GM21528 (cell line): Measurements from ENCODE around the gene HEY2.
"Not testable (repeated sequence)": the region's sequence is repeated elsewhere in the genome, so short reads cannot be mapped to it uniquely, and the experiment has no call there.

Experiments
- ATAC-seq: cut with Tn5 transposase; IDR thresholded peaks from one replicate; pipeline ENCODE4 v1.9.1; 2021; ENCODE audit warnings: mild to moderate bottlenecking, moderate library complexity; ENCODE audit not compliant: unreplicated experiment, low FRiP score

The HEY2 gene

DNA sequence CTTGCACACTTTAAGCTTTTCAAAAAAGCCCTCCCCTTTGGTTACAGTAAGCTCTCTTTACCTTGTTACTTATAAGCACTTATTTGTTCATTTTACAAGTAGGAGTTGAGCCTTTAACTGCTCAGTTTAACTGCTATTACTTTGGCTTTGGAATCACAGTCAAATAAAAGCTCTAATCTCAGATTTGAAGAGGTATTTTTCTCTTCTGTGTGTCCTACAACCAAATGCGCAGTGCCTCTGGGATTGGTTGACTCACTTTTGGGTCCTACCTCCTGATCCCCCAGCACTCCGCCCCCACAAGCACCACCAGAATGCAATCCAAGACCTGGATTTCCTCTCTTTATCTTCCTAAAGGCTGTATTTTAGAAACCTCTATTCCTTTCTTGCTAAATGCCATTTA lies 43.8 kb downstream of the HEY2 start:
- no peak for ATAC-seq

- ATAC-seq = no peak
Observed at GRCh38 chr6:125793863-125794262, 44.4 kb downstream of the HEY2 start.

- ATAC-seq = no peak
Observed at GRCh38 chr6:125794342-125795137, 45.1 kb downstream of the HEY2 start.

- ATAC-seq = no peak
Observed at GRCh38 chr6:125795301-125795700, 45.9 kb downstream of the HEY2 start.

- ATAC-seq = no peak
Observed at GRCh38 chr6:125797120-125797885, 47.9 kb downstream of the HEY2 start.

DNA sequence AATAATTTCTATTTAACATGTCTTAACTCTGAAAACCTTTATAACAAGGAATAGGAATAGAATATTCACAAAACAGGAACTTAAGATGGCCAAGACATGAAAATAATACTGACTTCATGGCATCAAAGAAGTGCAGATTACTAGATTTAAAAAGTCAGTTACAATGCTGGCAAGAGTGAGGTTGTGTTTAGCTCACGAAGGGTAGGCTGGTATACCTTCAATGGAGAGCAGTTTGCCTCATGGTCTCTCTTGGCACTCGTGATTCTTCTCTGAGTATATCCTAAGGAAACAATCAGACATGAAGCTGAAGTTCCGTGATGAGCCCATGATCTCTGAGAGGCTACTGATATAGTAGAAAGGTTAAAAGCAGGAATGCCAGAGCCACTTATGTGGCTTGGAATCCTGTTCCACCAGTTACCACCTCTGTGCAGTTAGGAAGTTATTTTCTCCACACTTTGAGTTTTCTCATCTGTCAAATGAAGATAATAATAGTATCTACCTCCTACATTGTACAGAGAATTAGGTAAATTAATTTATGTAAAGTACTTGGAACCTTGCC lies 48.5 kb downstream of the HEY2 start:
- no peak for ATAC-seq

DNA sequence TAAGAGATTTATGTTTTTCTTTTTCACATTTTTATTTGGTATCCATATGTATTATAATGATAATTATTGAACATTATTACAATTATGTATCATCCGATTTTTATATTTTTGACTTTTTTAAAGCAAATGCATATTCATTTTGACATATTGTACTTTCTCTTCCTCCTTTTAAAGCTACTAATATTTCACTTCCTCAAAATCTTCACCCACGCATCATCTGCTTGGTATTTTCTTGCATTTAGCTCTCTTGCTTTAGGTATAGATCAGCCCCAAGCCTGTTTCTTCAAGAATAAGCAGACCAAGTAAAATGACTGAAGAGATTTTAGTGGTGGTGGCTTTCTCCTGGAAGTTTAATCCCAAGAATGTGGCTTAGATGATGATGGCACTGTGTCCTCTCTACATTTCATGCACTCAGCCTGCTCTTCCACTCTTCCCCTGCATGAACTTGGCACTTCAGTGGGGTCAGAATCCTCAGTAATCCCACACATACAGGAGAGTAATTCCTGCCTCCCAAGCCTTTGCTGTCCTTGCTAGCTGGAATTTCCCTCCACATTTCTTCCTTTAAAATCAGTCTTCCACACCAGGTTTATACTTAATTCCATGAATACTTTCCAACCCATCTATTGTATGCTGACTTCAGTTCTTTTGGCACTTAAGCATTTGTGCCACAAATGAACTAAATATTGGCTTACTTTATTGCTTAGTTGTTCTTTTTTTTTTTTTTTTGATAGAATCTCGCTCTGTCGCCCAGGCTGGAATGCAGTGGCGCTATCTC lies 49.5 kb downstream of the HEY2 start:
- ATAC-seq = peak; percentile 90

DNA sequence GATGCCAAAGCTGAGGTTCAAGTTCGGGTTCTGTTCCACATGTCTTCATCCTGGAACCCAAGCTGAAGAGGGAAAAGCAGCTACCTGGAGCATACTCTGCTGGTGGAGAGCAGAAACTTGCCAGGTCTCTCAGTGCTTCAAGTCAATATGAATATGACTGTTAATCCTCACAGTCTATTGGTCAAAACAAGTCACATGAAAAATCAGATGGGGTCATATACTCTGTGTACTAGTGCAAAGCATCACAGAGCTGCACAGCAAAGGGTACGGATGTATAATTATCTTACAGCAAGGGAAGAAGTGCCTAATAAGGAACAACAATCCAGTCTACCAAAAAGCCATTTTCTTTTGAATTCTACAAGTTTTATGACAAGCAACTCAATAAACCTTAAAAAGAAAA lies 53.0 kb downstream of the HEY2 start:
- ATAC-seq = no peak

DNA sequence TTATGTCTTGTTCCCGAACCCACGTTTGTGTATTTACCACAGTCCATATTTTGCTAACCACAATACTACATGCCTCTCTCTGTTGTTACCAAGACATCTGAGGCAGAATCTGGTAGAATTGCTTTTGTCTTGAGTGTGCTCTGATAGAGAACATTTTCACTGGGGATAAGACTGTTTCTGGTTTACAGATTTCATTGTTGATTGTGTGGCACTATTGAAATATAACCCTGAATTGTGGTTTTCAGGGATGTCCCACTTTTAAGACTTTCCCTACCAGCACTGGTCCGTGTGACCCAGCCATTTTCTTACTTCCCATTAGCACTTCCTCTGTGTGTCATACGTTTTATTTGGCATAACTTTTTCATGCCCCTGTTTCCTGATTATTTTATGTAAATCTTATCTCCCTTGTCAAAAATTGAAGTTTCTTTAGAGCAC lies 53.5 kb downstream of the HEY2 start:
- no peak for ATAC-seq

DNA sequence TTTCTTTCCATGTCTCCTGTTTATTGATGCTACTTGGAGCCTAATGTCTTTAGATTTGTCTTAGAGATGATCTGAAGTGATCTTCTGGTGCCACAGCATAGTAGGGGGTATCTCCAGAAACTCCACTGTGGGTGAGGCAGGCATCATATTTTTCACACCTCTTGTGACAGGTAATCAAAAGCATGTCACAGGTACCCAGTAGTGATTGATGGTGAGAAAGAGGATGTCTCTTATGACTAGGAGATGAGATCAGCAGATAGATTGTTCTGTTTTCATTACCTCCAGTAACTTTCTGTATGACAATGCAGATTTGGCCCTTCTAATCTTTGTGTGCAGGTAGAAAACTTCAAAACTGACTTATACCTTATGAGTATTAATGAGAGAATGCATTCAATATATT lies 54.8 kb downstream of the HEY2 start:
- ATAC-seq = peak; percentile 62

DNA sequence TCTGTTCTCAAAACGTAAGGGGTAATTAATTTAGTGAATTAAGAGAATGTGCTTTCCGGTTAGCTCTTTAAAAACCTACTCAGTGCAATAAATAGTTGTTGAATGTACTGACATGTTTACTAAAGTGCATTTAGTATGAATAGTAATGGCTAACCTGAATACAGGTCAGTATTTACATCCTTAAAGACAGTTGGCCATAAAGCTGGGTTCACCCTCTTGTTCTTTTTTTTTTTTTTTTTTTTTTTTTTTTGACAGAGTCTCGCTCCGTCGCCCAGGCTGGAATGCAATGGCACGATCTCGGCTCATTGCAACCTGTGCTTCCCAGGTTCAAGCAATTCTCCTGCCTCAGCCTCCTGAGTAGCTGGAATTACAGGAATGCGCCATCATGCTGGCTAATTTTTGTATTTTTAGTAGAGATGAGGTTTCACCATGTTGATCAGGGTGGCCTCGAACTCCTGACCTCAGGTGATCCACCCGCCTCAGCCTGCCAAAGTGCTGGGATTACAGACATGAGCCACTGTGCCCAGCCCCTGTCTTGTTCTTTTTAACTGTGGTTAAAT lies 55.5 kb downstream of the HEY2 start:
- not testable (repeated sequence) for ATAC-seq

DNA sequence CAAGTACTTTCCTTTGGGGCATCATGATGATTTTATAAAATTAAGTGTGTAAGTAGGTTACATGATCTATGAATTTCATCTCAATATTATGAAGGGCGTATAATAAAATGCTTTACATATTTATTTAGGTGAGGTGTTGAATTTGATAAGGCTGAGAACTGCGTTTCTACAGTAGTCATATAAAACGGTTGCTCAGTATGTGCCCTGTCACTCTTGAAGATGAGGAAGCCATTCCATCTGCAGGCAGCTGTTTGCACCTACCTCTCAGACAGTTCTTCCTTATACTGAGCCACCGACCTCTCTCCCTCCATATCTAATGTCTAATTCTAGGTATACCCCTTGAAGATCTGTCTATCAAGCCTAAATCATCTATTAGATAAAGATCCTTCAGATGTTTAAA lies 57.4 kb downstream of the HEY2 start:
- no peak for ATAC-seq

DNA sequence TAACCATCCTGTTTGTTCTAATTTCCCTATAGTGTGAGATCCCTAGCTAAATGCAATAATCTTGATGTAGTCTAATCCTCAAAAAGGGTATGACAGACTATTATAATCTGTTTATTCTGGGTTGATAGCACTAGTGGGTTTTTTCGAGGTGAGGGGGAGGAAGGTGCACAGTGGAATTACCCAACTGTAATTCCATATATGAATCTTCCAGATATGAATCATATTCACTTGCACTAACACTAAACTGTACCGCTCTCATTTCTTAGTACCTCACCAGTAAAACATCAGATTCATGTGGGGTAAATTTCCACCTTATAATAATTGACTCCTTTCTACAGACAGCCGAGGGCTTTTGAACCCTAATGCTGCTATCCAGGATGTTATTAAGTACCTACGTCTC lies 57.9 kb downstream of the HEY2 start:
- no peak for ATAC-seq

DNA sequence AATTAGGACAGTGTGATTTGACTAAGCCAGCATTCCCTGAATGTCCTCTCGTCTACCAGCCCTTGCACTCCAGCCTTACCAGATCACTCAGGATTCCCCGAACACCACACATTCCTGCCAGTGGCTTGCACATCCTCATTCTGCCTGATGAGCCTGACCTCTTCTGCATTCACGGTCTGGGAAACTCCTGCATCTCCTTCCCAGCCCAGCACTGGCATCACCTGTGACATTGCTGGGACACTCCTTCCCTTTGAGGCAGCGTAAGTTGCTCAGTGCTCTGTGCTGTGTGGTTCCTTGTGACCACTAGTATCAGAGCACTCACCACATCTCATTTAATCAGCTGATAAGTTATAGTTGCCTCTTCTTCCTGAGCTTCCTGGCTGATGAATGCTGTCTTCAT lies 58.6 kb downstream of the HEY2 start:
- ATAC-seq = no peak

- ATAC-seq = no peak
Observed at GRCh38 chr6:125808591-125808990, 59.2 kb downstream of the HEY2 start.

DNA sequence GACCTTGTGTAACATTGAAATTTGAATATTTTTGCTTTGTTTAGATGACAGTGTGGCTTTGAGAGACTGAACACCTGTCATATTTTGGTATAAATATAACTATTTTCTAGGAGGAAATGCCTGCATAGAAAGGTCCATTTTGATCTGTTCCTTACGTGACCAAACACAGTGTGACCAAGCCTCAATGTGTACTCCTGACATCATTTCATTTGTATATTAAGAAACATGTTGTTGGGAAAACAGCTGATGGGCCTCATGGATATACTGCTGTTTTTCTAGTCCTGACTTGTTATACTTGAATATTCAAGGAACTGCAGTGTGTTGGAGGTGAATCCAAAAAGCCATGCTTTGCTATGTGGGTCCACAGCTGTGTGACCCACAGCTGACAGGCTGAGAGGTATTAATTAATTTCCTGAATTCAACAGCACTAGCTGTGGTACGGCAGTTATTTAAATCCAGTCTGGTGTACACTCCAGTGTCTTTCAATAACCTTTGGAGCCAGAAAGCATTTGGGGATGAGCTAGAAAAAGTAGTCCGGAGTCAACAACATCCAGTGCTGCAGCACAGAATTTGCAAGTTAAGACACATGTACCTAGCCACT lies 60.2 kb downstream of the HEY2 start:
- no peak for ATAC-seq

GRCh38 chr6:125810445-125810844 lies 61.0 kb downstream of the HEY2 start:
- ATAC-seq = no peak
